Kidney (tissue), 14 donors: ENCODE results near the gene RENBP. TPM values are rescaled to one million over a fixed set of nuclear protein-coding genes. Genes with fewer than 3 reads are reported as not detected.

Experiments used
- DNase-seq, 5 donors: peaks; one replicate each; pipeline ENCODE4 v3.0.0-alpha.2; 2013 to 2020
- FAIRE-seq: peaks from 2 replicates; lab custom pipeline; 2012; peaks lifted over from hg19 to GRCh38; lab: Jason Lieb, UNC
- H3K27ac ChIP-seq, 2 donors: one replicate each; pipeline ENCODE4 v1.7.0; 2013; ENCODE audit warnings: low read depth in 2 of 2, low read length in 2 of 2, inconsistent platforms in 1 of 2
- H3K27me3 ChIP-seq: one replicate; pipeline ENCODE4 v1.7.1; 2013; ENCODE audit warnings: low read length, inconsistent platforms; ENCODE audit not compliant: control insufficient read depth, insufficient read depth
- H3K36me3 ChIP-seq, 3 donors: one replicate each; pipeline versions ENCODE4 v1.7.0 to v1.7.1; 2013; ENCODE audit warnings: low read length in 3 of 3, control low read depth in 1 of 3, inconsistent platforms in 1 of 3; ENCODE audit not compliant: insufficient read depth in 3 of 3, control insufficient read depth in 2 of 3
- H3K4me1 ChIP-seq, 3 donors: one replicate each; pipeline versions ENCODE4 v1.7.0 to v1.7.1; 2013; ENCODE audit warnings: low read length in 3 of 3, inconsistent platforms in 1 of 3, low read depth in 1 of 3; ENCODE audit not compliant: control insufficient read depth in 2 of 3, insufficient read depth in 2 of 3
- H3K4me3 ChIP-seq, 3 donors: one replicate each; pipeline versions ENCODE4 v1.7.0 to v1.8.1; 2013; ENCODE audit warnings: low read length in 3 of 3, control low read depth in 1 of 3, inconsistent platforms in 1 of 3
- H3K9ac ChIP-seq, 3 donors: one replicate each; pipeline versions ENCODE4 v1.7.0 to v1.7.1; 2013; ENCODE audit warnings: low read length in 3 of 3, control low read depth in 1 of 3, inconsistent platforms in 1 of 3
- H3K9me3 ChIP-seq, 3 donors: one replicate each; pipeline versions ENCODE4 v1.7.0 to v1.7.1; 2013; ENCODE audit warnings: low read length in 3 of 3, control low read depth in 1 of 3, inconsistent platforms in 1 of 3; ENCODE audit not compliant: control insufficient read depth in 2 of 3, insufficient read depth in 1 of 3
- intact Hi-C: fragments of 100-400 bp; cut with DNase I; formaldehyde crosslinking; loops from one replicate; pipeline ENCODE4 v1.11.1; 2022
- polyA plus RNA-seq: library from polyadenylated mRNA; stranded (reverse); fragments of 350-450 nt; fragmentation: Illumina TruSeq; extraction: RNeasy Lipid Tissue Mini Kit (QIAGEN cat#74804); gene quantifications from one replicate; pipeline ENCODE4 v1.2.3, GENCODE V29; 2014; ENCODE audit warnings: low read depth, low replicate concordance; ENCODE audit not compliant: insufficient read depth
- total RNA-seq: library from RNA; stranded (reverse); fragmentation: NEBNext Ultra II Directional; extraction: Animal tissue kit (Norgen Biotek cat#: 25700); gene quantifications from one replicate; pipeline ENCODE4 v1.2.1, GENCODE V29; 2021
- TF ChIP-seq, protein P1 (sequence below): IDR thresholded peaks from 3 replicates; pipeline ENCODE4 v1.5.1; 2012; ENCODE audit warnings: mild to moderate bottlenecking, moderate library complexity, borderline replicate concordance; ENCODE audit not compliant: insufficient read depth; ENCODE audit errors: extremely low read depth
- donor health status: control.
- donor health status: control.
- donor health status: control.
- donor health status: control.
- donor health status: control.
- donor health status: DM: yes; HTN: yes; CAD: no.
- donor health status: Normal renal cell carcinoma (clear cell type).

Gene RENBP
- total and polyA plus RNA-seq, 2 donors from 2014 or later = 22.9 to 78.2 TPM

DNA sequence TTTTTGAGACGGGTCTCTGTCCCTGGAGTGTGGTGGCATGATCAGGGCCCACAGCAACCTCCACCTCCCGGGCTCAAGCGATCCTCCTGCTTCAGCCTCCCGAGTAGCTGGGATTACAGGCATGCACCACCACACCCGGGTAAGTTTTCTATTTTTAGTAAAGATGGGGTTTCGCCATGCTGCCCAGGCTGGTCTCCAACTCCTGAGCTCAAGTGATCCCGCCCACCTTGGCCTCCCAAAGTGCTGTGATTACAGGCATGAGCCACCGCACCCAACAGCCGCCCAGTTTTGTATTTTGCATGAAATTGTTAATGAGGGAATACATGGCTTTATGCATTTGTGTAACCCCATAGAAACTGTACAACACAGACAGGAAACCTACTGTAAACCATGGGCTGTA lies 15.6 kb downstream of the RENBP start:
- intact Hi-C loops = no loop called here
- H3K9ac ChIP-seq = no peak overlapping the region
- FAIRE-seq = no peak

DNA sequence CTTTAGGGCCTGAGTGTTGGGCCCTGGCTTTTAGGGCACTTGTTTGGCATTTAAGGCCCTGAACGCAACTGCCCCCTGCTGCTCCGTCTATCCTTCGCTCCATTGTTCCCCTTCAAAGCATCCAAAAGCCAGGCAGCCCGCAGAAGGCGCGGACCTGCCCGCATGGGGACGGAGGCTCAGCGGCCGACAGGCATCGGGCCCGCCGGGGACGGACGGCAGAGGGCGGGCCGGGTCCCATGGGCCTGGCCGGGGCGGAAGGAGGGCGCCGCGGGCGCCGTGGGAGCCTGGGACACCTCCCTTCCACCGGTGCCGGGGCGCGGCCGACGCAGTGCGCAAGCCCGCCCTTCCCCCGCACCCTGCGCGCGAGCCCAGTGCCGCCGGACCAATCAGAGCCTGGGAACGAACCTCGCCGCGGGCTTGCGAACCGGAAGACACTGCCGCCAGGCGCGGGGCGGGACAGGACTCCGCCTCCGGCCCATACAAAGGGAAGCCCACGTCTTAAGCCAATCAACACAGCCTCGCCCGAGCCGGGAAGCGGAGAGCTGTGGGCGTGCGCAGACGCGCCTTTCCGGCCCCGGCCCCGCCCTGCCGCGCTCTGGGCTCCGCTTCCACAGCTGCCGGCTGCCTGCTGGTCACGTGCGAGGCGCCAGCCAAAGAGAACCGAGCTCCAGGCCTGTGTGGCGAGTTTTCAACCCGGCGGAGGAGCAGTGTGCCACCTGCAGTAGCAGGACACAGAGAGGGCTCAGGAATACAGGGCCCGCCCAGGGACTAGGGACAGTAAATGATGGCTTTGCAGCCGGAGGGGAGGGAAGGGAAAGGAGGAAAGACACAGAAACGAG lies 16.3 kb downstream of the RENBP start:
- Histone ChIP-seq H3K9ac (peak overlapping the region in 2 of 3 donors; percentile 79 to 86), H3K36me3 (peaks cover 0 to 2% (median 0%) of the 10 kb centered on the region in 3 donors), H3K27me3 (no peaks in the 10 kb centered on the region), H3K4me1 (peaks cover 0 to 18% (median 7%) of the 10 kb centered on the region in 3 donors), H3K9me3 (no peaks in the 10 kb centered on the region), H3K27ac (peak overlapping the region; percentile 96 to 97), H3K4me3 (peak overlapping the region; percentile 57 to 71 (median 61))
- peak; percentile 87 for FAIRE-seq
- peak; percentile 96 to 99 (median 98) for DNase-seq
- intact Hi-C loops = no loop called here
- TF ChIP-seq, protein P1, sequence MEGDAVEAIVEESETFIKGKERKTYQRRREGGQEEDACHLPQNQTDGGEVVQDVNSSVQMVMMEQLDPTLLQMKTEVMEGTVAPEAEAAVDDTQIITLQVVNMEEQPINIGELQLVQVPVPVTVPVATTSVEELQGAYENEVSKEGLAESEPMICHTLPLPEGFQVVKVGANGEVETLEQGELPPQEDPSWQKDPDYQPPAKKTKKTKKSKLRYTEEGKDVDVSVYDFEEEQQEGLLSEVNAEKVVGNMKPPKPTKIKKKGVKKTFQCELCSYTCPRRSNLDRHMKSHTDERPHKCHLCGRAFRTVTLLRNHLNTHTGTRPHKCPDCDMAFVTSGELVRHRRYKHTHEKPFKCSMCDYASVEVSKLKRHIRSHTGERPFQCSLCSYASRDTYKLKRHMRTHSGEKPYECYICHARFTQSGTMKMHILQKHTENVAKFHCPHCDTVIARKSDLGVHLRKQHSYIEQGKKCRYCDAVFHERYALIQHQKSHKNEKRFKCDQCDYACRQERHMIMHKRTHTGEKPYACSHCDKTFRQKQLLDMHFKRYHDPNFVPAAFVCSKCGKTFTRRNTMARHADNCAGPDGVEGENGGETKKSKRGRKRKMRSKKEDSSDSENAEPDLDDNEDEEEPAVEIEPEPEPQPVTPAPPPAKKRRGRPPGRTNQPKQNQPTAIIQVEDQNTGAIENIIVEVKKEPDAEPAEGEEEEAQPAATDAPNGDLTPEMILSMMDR = no peak

More for the DNA sequence above, 15.6 kb downstream of the RENBP start:
- TF ChIP-seq, protein P1 = no peak
- peak in 1 of 5 donors; percentile 44 for DNase-seq
- H3K27me3 ChIP-seq = no peaks in the 10 kb centered on the region
- no peak overlapping the region for H3K4me3 ChIP-seq
- H3K9me3 ChIP-seq = no peaks in the 10 kb centered on the region
- H3K27ac ChIP-seq = no peak overlapping the region
- peaks cover 0 to 14% (median 7%) of the 10 kb centered on the region in 3 donors for H3K4me1 ChIP-seq
- H3K36me3 ChIP-seq = peaks cover 0 to 2% (median 0%) of the 10 kb centered on the region in 3 donors

DNA sequence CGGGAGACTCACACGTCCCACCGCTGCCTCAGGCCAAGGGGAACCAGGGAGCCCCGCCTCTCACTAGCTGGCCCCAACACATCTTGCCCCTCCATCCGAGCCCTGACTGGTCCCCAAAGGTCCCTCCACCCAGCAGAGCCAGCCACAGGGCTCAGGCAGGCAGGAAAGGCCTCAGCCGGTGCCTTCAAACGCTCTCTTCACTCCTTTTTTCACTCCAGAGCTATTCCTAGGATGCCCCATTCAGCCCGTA lies 16.8 kb downstream of the RENBP start:
- Histone ChIP-seq H3K4me3 (peak overlapping the region; percentile 57 to 71 (median 61)), H3K36me3 (peaks cover 0 to 2% (median 0%) of the 10 kb centered on the region in 3 donors), H3K9ac (peak overlapping the region in 2 of 3 donors; percentile 79 to 86), H3K4me1 (peaks cover 0 to 20% (median 7%) of the 10 kb centered on the region in 3 donors), H3K27ac (peak overlapping the region; percentile 96 to 97), H3K9me3 (no peaks in the 10 kb centered on the region), H3K27me3 (no peaks in the 10 kb centered on the region)
- FAIRE-seq (no peak), DNase-seq (peak in 1 of 5 donors; percentile 41)
- intact Hi-C loops = no loop called here
- TF ChIP-seq, protein P1 = no peak
